Measurements from ENCODE around the gene MFSD8.
A peak's percentile ranks its signal among the peaks of the same experiment; 100 is the strongest.

The MFSD8 gene

GRCh38 chr4:127880763-127881562 is 84.0 kb downstream of the MFSD8 start, which contains the start of gene PLK4:
Gene PLK4 (plus strand): TSS chr4:127880893. CDS start chr4:127881135, 242 bp downstream.
- peak; percentile 96 to 97 for DNase-seq (ENCODE audit: low read depth in 2 of 2)
- no peak for TF ChIP-seq CTCF (IDR thresholded peaks at IDR 0.05; ENCODE audit: low read depth, low read length)
- peak within 1 kb of the TSS; percentile 92 for H3K4me3 ChIP-seq (replicated peaks in 1 of 2; ENCODE audit: low read depth in 2 of 2, low read length in 2 of 2)

GRCh38 chr4:127875791-127876190 is 89.2 kb downstream of the MFSD8 start:
- no peak for DNase-seq (ENCODE audit: low read depth in 2 of 2)
- no peak for TF ChIP-seq CTCF (IDR thresholded peaks at IDR 0.05; ENCODE audit: low read depth, low read length)
- no peak overlapping the region for H3K4me3 ChIP-seq (replicated peaks in 1 of 2; ENCODE audit: low read depth in 2 of 2, low read length in 2 of 2)

- no peak overlapping the region for H3K4me3 ChIP-seq (replicated peaks in 1 of 2; ENCODE audit: low read depth in 2 of 2, low read length in 2 of 2)
- TF ChIP-seq CTCF (IDR thresholded peaks at IDR 0.05; ENCODE audit: low read depth, low read length), result no peak
- peak; percentile 64 to 88 for DNase-seq (ENCODE audit: low read depth in 2 of 2)
Measured at GRCh38 chr4:127870688-127871087, 94.3 kb downstream of the MFSD8 start.

GRCh38 chr4:127870281-127870680 is 94.7 kb downstream of the MFSD8 start:
- no peak for TF ChIP-seq CTCF (IDR thresholded peaks at IDR 0.05; ENCODE audit: low read depth, low read length)
- DNase-seq (ENCODE audit: low read depth in 2 of 2), result no peak
- H3K4me3 ChIP-seq (replicated peaks in 1 of 2; ENCODE audit: low read depth in 2 of 2, low read length in 2 of 2), result no peak overlapping the region

GRCh38 chr4:127868196-127868595 is 96.8 kb downstream of the MFSD8 start:
- TF ChIP-seq CTCF (IDR thresholded peaks at IDR 0.05; ENCODE audit: low read depth, low read length), result no peak
- peak in 1 of 2 donors; percentile 32 for DNase-seq (ENCODE audit: low read depth in 2 of 2)
- no peak overlapping the region for H3K4me3 ChIP-seq (replicated peaks in 1 of 2; ENCODE audit: low read depth in 2 of 2, low read length in 2 of 2)

All from cardiac fibroblast (primary cell).